ENCODE data around the gene IL1R2.
"Not testable (repeated sequence)": the region's sequence is repeated elsewhere in the genome, so short reads cannot be mapped to it uniquely, and the experiment has no call there.

The IL1R2 gene

GRCh38 chr2:102000813-102001766, 9.3 kb downstream of the IL1R2 start:
- DNase-seq = no peak

GRCh38 chr2:102001767-102002142, 10.0 kb downstream of the IL1R2 start:
- no peak for DNase-seq

GRCh38 chr2:102002228-102002627, 10.5 kb downstream of the IL1R2 start:
- no peak for DNase-seq

- not testable (repeated sequence) for DNase-seq
Measured at GRCh38 chr2:102002909-102003308, 11.1 kb downstream of the IL1R2 start.

- no peak for DNase-seq
Measured at GRCh38 chr2:102003696-102004095, 11.9 kb downstream of the IL1R2 start.

- DNase-seq = peak; percentile 6
Measured at GRCh38 chr2:102004581-102004980, 12.8 kb downstream of the IL1R2 start.

- DNase-seq = no peak
Measured at GRCh38 chr2:102005449-102005848, 13.7 kb downstream of the IL1R2 start.

GRCh38 chr2:102005989-102006885, 14.5 kb downstream of the IL1R2 start:
- peak; percentile 45 for DNase-seq

- no peak for DNase-seq
Measured at GRCh38 chr2:102006886-102007278, 15.1 kb downstream of the IL1R2 start.

GRCh38 chr2:102008490-102008889, 16.7 kb downstream of the IL1R2 start:
- no peak for DNase-seq

- DNase-seq = no peak
Measured at GRCh38 chr2:102009557-102009956, 17.8 kb downstream of the IL1R2 start.

- DNase-seq = no peak
Measured at GRCh38 chr2:102010902-102011301, 19.1 kb downstream of the IL1R2 start.

GRCh38 chr2:102012061-102012614, 20.4 kb downstream of the IL1R2 start:
- DNase-seq = no peak

GRCh38 chr2:102013206-102014040, 21.7 kb downstream of the IL1R2 start:
- no peak for DNase-seq

GRCh38 chr2:102014041-102014345, 22.2 kb downstream of the IL1R2 start:
- no peak for DNase-seq

GRCh38 chr2:102015399-102015798, 23.6 kb downstream of the IL1R2 start:
- DNase-seq = no peak

GRCh38 chr2:102016399-102016955, 24.7 kb downstream of the IL1R2 start:
- DNase-seq = no peak

- no peak for DNase-seq
Measured at GRCh38 chr2:102018823-102019445, 27.2 kb downstream of the IL1R2 start.

- peak; percentile 82 for DNase-seq
Measured at GRCh38 chr2:102020596-102021170, 28.9 kb downstream of the IL1R2 start.

GRCh38 chr2:102021779-102022178, 30.0 kb downstream of the IL1R2 start:
- DNase-seq = no peak

- DNase-seq = no peak
Measured at GRCh38 chr2:102022884-102023539, 31.3 kb downstream of the IL1R2 start.
